Activated CD4-positive, alpha-beta T cell treated with anti-CD3 and anti-CD28 coated beads, Interleukin-2, amount 50 U/mL, for 16 hours (primary cell): ENCODE data around the gene SLC22A23.

Experiments used
- DNase-seq: peaks from one replicate; pipeline ENCODE4 v3.0.0-alpha.2; 2020

SLC22A23 gene

GRCh38 chr6:3368685-3369084 lies 88.2 kb downstream of the SLC22A23 start:
- DNase-seq, result no peak

- DNase-seq, result no peak
These were observed 89.2 kb downstream of the SLC22A23 start for GRCh38 chr6:3367630-3368029.

- DNase-seq, result no peak
These were observed 90.0 kb downstream of the SLC22A23 start for GRCh38 chr6:3366596-3367413.

GRCh38 chr6:3364391-3364790 lies 92.5 kb downstream of the SLC22A23 start:
- DNase-seq, result no peak

GRCh38 chr6:3363296-3364025 lies 93.4 kb downstream of the SLC22A23 start:
- no peak for DNase-seq

GRCh38 chr6:3361312-3362037 lies 95.4 kb downstream of the SLC22A23 start:
- no peak for DNase-seq

- DNase-seq, result no peak
These were observed 96.2 kb downstream of the SLC22A23 start for GRCh38 chr6:3360727-3361045.

GRCh38 chr6:3359973-3360726 lies 96.7 kb downstream of the SLC22A23 start:
- no peak for DNase-seq

- DNase-seq, result no peak
These were observed 97.6 kb downstream of the SLC22A23 start for GRCh38 chr6:3359101-3359752.

GRCh38 chr6:3358413-3359100 lies 98.3 kb downstream of the SLC22A23 start:
- DNase-seq, result no peak

- DNase-seq, result no peak
These were observed 99.2 kb downstream of the SLC22A23 start for GRCh38 chr6:3357678-3358077.

GRCh38 chr6:3356824-3357420 lies 99.9 kb downstream of the SLC22A23 start:
- DNase-seq, result no peak

- no peak for DNase-seq
These were observed 100.6 kb downstream of the SLC22A23 start for GRCh38 chr6:3356056-3356823.

- no peak for DNase-seq
These were observed 101.3 kb downstream of the SLC22A23 start for GRCh38 chr6:3355358-3356055.

- DNase-seq, result no peak
These were observed 101.9 kb downstream of the SLC22A23 start for GRCh38 chr6:3355011-3355357.

GRCh38 chr6:3353939-3354338 lies 102.9 kb downstream of the SLC22A23 start:
- DNase-seq, result no peak

GRCh38 chr6:3353213-3353903 lies 103.5 kb downstream of the SLC22A23 start:
- no peak for DNase-seq

- DNase-seq, result no peak
These were observed 104.2 kb downstream of the SLC22A23 start for GRCh38 chr6:3352678-3353077.

- DNase-seq, result no peak
These were observed 104.9 kb downstream of the SLC22A23 start for GRCh38 chr6:3351829-3352524.
